ENCODE measurements around the gene SLC28A1. TPM values are rescaled to one million over a fixed set of nuclear protein-coding genes. Genes with fewer than 3 reads are reported as not detected.

Gene SLC28A1
- total RNA-seq, 1 experiment from 2014 or later: not detected

GRCh38 chr15:84980196-84981053, 96.0 kb downstream of the SLC28A1 start:
- Histone ChIP-seq H3K27ac (ENCODE audit: low read length) (peak overlapping the region; percentile 84), H3K27me3 (ENCODE audit: control insufficient read depth, insufficient read depth, low read length) (no peaks in the 10 kb centered on the region), H3K4me1 (ENCODE audit: control insufficient read depth, insufficient read depth, low read length) (peaks cover 30% of the 10 kb centered on the region), H3K36me3 (ENCODE audit: control insufficient read depth, insufficient read depth, low read length) (no peaks in the 10 kb centered on the region; the same call in 1 of the 2 replicates), H3K4me3 (ENCODE audit: low read depth in 2 of 2, low read length in 2 of 2) (peak overlapping the region; percentile 77 to 78), H3K9me3 (ENCODE audit: control insufficient read depth, insufficient read depth, low read depth, low read length) (no peaks in the 10 kb centered on the region)
- in situ Hi-C loops (cut with HindIII; ENCODE audit: low pct_unique_long_range_greater_than_20kb, low sequenced_read_pairs) (no loop called here), intact Hi-C loops (cut with micrococcal nuclease; ENCODE audit: unreplicated experiment) (no loop called here)
- DNase-seq (ENCODE audit: low read depth, low spot score) (peak; percentile 50), ATAC-seq (peak; percentile 83)
- POLR2A ChIA-PET: no interaction called here
- CTCF ChIA-PET: no interaction called here
- no TSS peak for BruUV-seq (replicated peaks)
- TF ChIP-seq, protein P1, sequence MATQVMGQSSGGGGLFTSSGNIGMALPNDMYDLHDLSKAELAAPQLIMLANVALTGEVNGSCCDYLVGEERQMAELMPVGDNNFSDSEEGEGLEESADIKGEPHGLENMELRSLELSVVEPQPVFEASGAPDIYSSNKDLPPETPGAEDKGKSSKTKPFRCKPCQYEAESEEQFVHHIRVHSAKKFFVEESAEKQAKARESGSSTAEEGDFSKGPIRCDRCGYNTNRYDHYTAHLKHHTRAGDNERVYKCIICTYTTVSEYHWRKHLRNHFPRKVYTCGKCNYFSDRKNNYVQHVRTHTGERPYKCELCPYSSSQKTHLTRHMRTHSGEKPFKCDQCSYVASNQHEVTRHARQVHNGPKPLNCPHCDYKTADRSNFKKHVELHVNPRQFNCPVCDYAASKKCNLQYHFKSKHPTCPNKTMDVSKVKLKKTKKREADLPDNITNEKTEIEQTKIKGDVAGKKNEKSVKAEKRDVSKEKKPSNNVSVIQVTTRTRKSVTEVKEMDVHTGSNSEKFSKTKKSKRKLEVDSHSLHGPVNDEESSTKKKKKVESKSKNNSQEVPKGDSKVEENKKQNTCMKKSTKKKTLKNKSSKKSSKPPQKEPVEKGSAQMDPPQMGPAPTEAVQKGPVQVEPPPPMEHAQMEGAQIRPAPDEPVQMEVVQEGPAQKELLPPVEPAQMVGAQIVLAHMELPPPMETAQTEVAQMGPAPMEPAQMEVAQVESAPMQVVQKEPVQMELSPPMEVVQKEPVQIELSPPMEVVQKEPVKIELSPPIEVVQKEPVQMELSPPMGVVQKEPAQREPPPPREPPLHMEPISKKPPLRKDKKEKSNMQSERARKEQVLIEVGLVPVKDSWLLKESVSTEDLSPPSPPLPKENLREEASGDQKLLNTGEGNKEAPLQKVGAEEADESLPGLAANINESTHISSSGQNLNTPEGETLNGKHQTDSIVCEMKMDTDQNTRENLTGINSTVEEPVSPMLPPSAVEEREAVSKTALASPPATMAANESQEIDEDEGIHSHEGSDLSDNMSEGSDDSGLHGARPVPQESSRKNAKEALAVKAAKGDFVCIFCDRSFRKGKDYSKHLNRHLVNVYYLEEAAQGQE (IDR thresholded peaks at IDR 0.05; ENCODE audit: insufficient read depth in 1 of 2, low read depth in 2 of 2, low read length in 1 of 2): no peak
- TF ChIP-seq POLR2AphosphoS5 (IDR thresholded peaks at IDR 0.05; ENCODE audit: low read depth, low read length) (peak; percentile 50; the same call in 1 of the 2 replicates), SIN3A (IDR thresholded peaks at IDR 0.05; ENCODE audit: borderline replicate concordance, insufficient read depth, low read depth, low read length) (peak; percentile 63; the same call in 1 of the 2 replicates)
- TF ChIP-seq, protein P2, sequence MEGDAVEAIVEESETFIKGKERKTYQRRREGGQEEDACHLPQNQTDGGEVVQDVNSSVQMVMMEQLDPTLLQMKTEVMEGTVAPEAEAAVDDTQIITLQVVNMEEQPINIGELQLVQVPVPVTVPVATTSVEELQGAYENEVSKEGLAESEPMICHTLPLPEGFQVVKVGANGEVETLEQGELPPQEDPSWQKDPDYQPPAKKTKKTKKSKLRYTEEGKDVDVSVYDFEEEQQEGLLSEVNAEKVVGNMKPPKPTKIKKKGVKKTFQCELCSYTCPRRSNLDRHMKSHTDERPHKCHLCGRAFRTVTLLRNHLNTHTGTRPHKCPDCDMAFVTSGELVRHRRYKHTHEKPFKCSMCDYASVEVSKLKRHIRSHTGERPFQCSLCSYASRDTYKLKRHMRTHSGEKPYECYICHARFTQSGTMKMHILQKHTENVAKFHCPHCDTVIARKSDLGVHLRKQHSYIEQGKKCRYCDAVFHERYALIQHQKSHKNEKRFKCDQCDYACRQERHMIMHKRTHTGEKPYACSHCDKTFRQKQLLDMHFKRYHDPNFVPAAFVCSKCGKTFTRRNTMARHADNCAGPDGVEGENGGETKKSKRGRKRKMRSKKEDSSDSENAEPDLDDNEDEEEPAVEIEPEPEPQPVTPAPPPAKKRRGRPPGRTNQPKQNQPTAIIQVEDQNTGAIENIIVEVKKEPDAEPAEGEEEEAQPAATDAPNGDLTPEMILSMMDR (IDR thresholded peaks at IDR 0.05): no peak

- Histone ChIP-seq H3K4me3 (ENCODE audit: low read depth in 2 of 2, low read length in 2 of 2) (peak overlapping the region; percentile 77 to 78), H3K27me3 (ENCODE audit: control insufficient read depth, insufficient read depth, low read length) (no peaks in the 10 kb centered on the region), H3K9me3 (ENCODE audit: control insufficient read depth, insufficient read depth, low read depth, low read length) (no peaks in the 10 kb centered on the region), H3K36me3 (ENCODE audit: control insufficient read depth, insufficient read depth, low read length) (no peaks in the 10 kb centered on the region; the same call in 1 of the 2 replicates), H3K4me1 (ENCODE audit: control insufficient read depth, insufficient read depth, low read length) (peaks cover 30% of the 10 kb centered on the region), H3K27ac (ENCODE audit: low read length) (peak overlapping the region; percentile 84)
- in situ Hi-C loops (cut with HindIII; ENCODE audit: low pct_unique_long_range_greater_than_20kb, low sequenced_read_pairs): no loop called here
- CTCF ChIA-PET: no interaction called here
- ATAC-seq (peak; percentile 88), DNase-seq (ENCODE audit: low read depth, low spot score) (peak; percentile 78)
- POLR2A ChIA-PET: interaction anchor here (0.6 kb wide), 1 partner anchor 48 kb away, joined by 3 read pairs; no protein-coding TSS in a partner anchor
- TF ChIP-seq, protein P1 (IDR thresholded peaks at IDR 0.05; ENCODE audit: insufficient read depth in 1 of 2, low read depth in 2 of 2, low read length in 1 of 2): 0 out of 4 replicates have a peak, but pooled peaks of 1 of the 2 experiments have one; percentile 44
- TF ChIP-seq TCF7L2 (IDR thresholded peaks at IDR 0.05; ENCODE audit: low read depth, low read length) (peak; percentile 70), SIN3A (IDR thresholded peaks at IDR 0.05; ENCODE audit: borderline replicate concordance, insufficient read depth, low read depth, low read length) (peak; percentile 38; the same call in 1 of the 2 replicates), POLR2AphosphoS5 (IDR thresholded peaks at IDR 0.05; ENCODE audit: low read depth, low read length) (peak; percentile 54)
- TF ChIP-seq, protein P2 (IDR thresholded peaks at IDR 0.05): no peak
- no TSS peak for BruUV-seq (replicated peaks)
- intact Hi-C loops (cut with micrococcal nuclease; ENCODE audit: unreplicated experiment): no loop called here
These were observed 96.7 kb downstream of the SLC28A1 start for GRCh38 chr15:84981054-84981710.

Measured in Panc1 (cell line).